Measurements from ENCODE around the gene NKAIN1. TPM values are rescaled to one million over a fixed set of nuclear protein-coding genes. Genes with fewer than 3 reads are reported as not detected.

The NKAIN1 gene
- total and polyA plus RNA-seq, 3 donors from 2014 or later: 0.39 to 1.5 (median 1.4) TPM

DNA sequence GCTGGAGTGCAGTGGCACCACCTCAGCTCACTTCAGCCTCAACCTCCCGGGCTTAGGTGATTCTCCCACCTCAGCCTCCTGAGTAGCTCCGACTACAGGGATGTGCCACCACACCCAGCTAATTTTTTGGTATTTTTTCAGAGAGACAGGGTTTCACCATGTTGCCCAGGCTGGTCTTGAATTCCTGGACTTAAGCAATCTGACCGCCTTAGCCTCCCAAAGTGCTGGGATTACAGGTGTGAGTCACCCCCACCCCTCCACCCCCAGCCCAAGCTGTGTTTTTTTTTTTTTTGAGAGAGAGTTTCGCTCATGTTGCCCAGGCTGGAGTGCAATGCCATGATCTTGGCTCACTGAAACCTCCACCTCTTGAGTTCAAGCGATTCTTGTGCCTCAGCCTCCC is 75.4 kb downstream of the NKAIN1 start:
- no peak overlapping the region for H3K4me3 ChIP-seq
- no peaks in the 10 kb centered on the region for H3K27me3 ChIP-seq
- no peak for DNase-seq
- H3K36me3 ChIP-seq (ENCODE audit: low read depth, missing control alignments): no peaks in the 10 kb centered on the region
- intact Hi-C loops (cut with DNase I; ENCODE audit: low total_unique reads): no loop called here
- no peak for TF ChIP-seq CTCF (IDR thresholded peaks at IDR 0.05)
- TF ChIP-seq POLR2A (IDR thresholded peaks at IDR 0.05): no peak
- no peaks in the 10 kb centered on the region for H3K9me3 ChIP-seq
- no peak overlapping the region for H3K27ac ChIP-seq
- 69 to 84% methylated on average over 5 of the region's 5 CpGs for WGBS, 2 donors
- H3K4me1 ChIP-seq: no peaks in the 10 kb centered on the region

GRCh38 chr1:31163866-31164265 is 75.8 kb downstream of the NKAIN1 start:
- DNase-seq: no peak
- TF ChIP-seq CTCF (IDR thresholded peaks at IDR 0.05): no peak
- no peak for TF ChIP-seq POLR2A (IDR thresholded peaks at IDR 0.05)
- H3K9me3 ChIP-seq: no peaks in the 10 kb centered on the region

DNA sequence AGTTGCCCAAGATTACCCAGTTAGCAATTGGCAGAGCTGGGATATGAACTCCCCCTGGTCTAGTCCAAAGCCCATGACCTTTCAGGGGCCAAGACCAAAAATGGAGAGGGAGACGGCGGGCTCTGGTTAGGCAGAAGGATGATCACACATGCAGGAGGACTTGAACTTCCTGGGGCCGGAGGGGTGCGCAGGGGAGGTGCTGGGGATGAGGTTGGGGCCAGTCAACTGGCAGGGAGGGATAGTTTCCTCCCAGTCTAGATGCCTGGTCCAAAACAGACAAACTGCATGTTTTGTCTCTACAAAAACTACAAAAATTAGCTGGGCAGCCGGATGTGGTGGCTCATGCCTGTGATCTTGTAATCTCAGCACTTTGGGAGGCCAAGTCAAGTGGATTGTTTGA is 78.1 kb downstream of the NKAIN1 start:
- Histone ChIP-seq H3K9me3 (no peaks in the 10 kb centered on the region), H3K27ac (no peak overlapping the region), H3K4me1 (no peaks in the 10 kb centered on the region), H3K36me3 (ENCODE audit: low read depth, missing control alignments) (no peaks in the 10 kb centered on the region), H3K27me3 (no peaks in the 10 kb centered on the region), H3K4me3 (no peak overlapping the region)
- WGBS, 2 donors: 84 to 96% methylated on average over 5 of the region's 5 CpGs
- DNase-seq: no peak
- TF ChIP-seq POLR2A (IDR thresholded peaks at IDR 0.05) (no peak), CTCF (IDR thresholded peaks at IDR 0.05) (no peak)
- intact Hi-C loops (cut with DNase I; ENCODE audit: low total_unique reads): no loop called here

More at GRCh38 chr1:31163866-31164265, 75.8 kb downstream of the NKAIN1 start:
- H3K27me3 ChIP-seq: no peaks in the 10 kb centered on the region
- no peak overlapping the region for H3K4me3 ChIP-seq
- intact Hi-C loops (cut with DNase I; ENCODE audit: low total_unique reads): no loop called here
- H3K36me3 ChIP-seq (ENCODE audit: low read depth, missing control alignments): no peaks in the 10 kb centered on the region
- no peak overlapping the region for H3K27ac ChIP-seq
- 87 to 88% methylated on average over 9 of the region's 9 CpGs for WGBS, 2 donors
- no peaks in the 10 kb centered on the region for H3K4me1 ChIP-seq

DNA sequence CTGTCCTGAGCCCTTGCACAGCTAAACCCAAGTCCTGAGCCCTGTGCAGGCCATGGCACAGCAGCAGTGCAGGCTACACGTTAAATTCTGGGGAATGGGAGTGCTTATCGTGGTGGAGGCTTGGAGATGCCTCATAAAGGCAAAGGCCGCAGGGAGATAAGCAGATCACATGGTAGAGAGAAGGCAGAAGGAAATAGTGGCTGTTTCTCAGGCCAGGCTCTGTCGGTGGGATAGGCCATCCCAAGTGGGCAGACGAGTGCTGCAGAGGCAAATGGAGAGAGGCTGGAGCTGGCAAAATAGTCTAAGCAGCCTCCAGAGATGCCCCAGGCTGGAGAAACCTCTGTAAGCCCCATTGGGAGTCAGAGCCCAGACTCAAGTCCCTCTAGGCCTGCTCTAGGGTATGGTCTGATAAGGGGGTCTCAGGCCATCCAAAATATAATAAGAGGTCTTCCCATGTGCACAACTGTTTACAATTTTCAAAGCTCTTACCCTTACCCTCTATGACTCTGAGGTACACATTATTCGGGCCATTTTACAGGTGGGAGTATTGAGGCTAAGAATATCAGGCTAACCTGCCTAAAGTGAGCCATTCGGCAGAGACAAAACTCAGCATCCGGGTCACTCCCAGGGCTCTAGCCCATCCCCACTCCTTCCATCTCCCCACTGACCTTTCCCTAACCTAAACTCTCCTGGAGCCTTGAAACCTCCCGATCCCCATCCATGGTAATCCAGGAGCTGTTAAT is 79.6 kb downstream of the NKAIN1 start:
- WGBS, 2 donors: 74 to 84% methylated on average over 9 of the region's 9 CpGs
- intact Hi-C loops (cut with DNase I; ENCODE audit: low total_unique reads): no loop called here

More for the DNA sequence above, 79.6 kb downstream of the NKAIN1 start:
- Histone ChIP-seq H3K27ac (no peak overlapping the region), H3K4me1 (peaks cover 6% of the 10 kb centered on the region), H3K36me3 (ENCODE audit: low read depth, missing control alignments) (no peaks in the 10 kb centered on the region), H3K4me3 (no peak overlapping the region), H3K27me3 (no peaks in the 10 kb centered on the region), H3K9me3 (no peaks in the 10 kb centered on the region)
- TF ChIP-seq CTCF (IDR thresholded peaks at IDR 0.05) (no peak), POLR2A (IDR thresholded peaks at IDR 0.05) (no peak)
- no peak for DNase-seq

All from testis (tissue), 3 donors.